ENCODE results near the gene DAND5. TPM values are rescaled to one million over a fixed set of nuclear protein-coding genes. Genes with fewer than 3 reads are reported as not detected.
A peak's percentile ranks its signal among the peaks of the same experiment; 100 is the strongest.

DAND5 gene
- total and polyA plus RNA-seq, 9 of the 15 experiments (the other 6 are each of a cell fraction or from before 2014, with no cell fraction given), result 0.22 to 0.83 (median 0.60) TPM

DNA sequence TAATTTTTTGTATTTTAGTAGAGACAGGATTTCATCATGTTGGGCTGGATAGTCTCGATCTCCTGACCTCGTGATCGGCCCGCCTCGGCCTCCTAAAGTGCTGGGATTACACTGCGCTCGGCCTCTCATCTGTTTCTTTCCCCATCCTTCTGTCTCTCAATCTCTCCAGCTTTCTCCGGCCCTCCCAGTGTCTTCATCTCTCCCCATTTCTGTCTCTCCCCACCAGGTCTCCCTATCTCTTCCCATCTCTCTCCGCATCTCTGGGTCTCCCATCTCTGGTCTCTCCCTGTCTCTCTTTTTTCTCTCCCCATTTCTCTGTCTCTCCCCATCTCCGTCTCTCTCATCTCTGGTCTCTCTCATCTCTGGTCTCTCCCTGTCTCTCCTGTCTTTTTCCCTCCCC is 13.7 kb downstream of the DAND5 start (continued):
- TF ChIP-seq, protein P1, sequence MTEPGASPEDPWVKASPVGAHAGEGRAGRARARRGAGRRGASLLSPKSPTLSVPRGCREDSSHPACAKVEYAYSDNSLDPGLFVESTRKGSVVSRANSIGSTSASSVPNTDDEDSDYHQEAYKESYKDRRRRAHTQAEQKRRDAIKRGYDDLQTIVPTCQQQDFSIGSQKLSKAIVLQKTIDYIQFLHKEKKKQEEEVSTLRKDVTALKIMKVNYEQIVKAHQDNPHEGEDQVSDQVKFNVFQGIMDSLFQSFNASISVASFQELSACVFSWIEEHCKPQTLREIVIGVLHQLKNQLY (CRISPR knock-in tag; conservative IDR thresholded peaks at IDR 0.05), result no peak

DNA sequence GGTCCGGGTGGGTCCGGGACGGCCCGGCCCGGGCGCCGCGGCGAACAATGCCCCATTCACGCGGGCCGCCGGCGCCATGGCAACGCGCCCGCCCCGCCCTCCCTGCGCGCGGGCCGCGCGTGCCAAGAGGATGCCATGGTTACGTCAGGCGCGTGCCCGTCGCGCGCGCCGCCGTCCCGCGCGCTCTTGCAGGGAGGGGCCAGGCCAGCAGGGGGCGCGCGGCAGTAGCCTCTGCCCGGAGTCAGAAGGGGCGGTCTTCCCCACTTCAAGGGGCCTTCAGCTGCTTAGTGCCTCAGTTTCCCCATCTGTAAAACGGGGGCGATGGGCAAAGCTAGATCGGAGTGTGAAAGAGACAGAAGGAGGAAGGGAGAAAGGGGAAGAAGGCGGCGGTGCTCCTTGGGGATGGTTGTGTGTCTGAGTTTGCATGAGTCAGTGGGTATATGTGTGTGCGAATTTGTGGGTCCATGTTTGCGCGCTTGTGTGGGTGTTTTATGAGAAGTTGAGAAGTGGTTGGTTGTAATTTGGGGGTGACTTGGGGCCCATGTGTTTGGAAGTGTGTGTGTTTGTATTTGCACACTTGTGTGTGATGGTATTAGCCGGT is 14.3 kb downstream of the DAND5 start:
- DNase-seq (ENCODE audit: extremely low read depth in 1 of 4, low spot score in 3 of 4) (peak; percentile 79 to 93 (median 88)), ATAC-seq (peak; percentile 68), FAIRE-seq (peak; percentile 15)
- no peaks in the 10 kb centered on the region for H3K9me1 ChIP-seq (ENCODE audit: control insufficient read depth, insufficient read depth, low read length)
- ChIA-PET CTCF (ENCODE audit: low intra/inter-chr PET ratio) (interaction anchor here (0.6 to 2.2 kb wide), 7 partner anchors 51 to 980 kb away, joined by 3 to 10 read pairs (median 4); no protein-coding TSS in a partner anchor), POLR2A (interaction anchor here (1.1 kb wide), 1 partner anchor 116 kb away, joined by 4 read pairs; no protein-coding TSS in a partner anchor)
- H4K20me1 ChIP-seq (replicated peaks; ENCODE audit: control insufficient read depth, insufficient read depth, low read length), result no peaks in the 10 kb centered on the region
- no peaks in the 10 kb centered on the region for H3K36me3 ChIP-seq (ENCODE audit: control insufficient read depth, insufficient read depth, low read length)
- no peak overlapping the region for H3K9ac ChIP-seq (ENCODE audit: insufficient read depth in 1 of 2, low read depth in 2 of 2, low read length in 2 of 2)
- peak overlapping the region; percentile 73 for H2AFZ ChIP-seq (ENCODE audit: low read depth, low read length)
- H3K4me3 ChIP-seq, result peak overlapping the region; percentile 42
- peak overlapping the region; percentile 57; the same call in 1 of the 2 replicates for H3K4me2 ChIP-seq (ENCODE audit: insufficient read depth, low read length)
- no TSS peak for BruUV-seq (replicated peaks)
- intact Hi-C loops (cut with micrococcal nuclease) (loop anchor here (1.0 kb wide), 2 partner anchors 51 to 78 kb away; no protein-coding TSS in a partner anchor), in situ Hi-C loops (cut with MboI) (no loop called here)
- no peaks in the 10 kb centered on the region for H3K9me3 ChIP-seq (replicated peaks; ENCODE audit: control insufficient read depth, insufficient read depth, low read depth, low read length)
- no peaks in the 10 kb centered on the region for H3K27me3 ChIP-seq (ENCODE audit: control insufficient read depth in 2 of 2, insufficient read depth in 2 of 2, low read length in 2 of 2)
- 30% methylated on average over 12 of the region's 51 CpGs for WGBS (ENCODE audit: insufficient coverage, low coverage, missing lambda C conversion rate)
- no peak overlapping the region for H3K27ac ChIP-seq (ENCODE audit: extremely low read depth, low read depth, low read length)
- H3K79me2 ChIP-seq (ENCODE audit: control insufficient read depth, insufficient read depth, low read length), result no peaks in the 10 kb centered on the region
- H3K4me1 ChIP-seq (replicated peaks in 1 of 2; ENCODE audit: control insufficient read depth in 2 of 2, insufficient read depth in 2 of 2, low read length in 2 of 2), result peaks cover 21 to 47% of the 10 kb centered on the region in 2 experiments; a peak in 4 of 5 replicates
- TF ChIP-seq, protein P2, sequence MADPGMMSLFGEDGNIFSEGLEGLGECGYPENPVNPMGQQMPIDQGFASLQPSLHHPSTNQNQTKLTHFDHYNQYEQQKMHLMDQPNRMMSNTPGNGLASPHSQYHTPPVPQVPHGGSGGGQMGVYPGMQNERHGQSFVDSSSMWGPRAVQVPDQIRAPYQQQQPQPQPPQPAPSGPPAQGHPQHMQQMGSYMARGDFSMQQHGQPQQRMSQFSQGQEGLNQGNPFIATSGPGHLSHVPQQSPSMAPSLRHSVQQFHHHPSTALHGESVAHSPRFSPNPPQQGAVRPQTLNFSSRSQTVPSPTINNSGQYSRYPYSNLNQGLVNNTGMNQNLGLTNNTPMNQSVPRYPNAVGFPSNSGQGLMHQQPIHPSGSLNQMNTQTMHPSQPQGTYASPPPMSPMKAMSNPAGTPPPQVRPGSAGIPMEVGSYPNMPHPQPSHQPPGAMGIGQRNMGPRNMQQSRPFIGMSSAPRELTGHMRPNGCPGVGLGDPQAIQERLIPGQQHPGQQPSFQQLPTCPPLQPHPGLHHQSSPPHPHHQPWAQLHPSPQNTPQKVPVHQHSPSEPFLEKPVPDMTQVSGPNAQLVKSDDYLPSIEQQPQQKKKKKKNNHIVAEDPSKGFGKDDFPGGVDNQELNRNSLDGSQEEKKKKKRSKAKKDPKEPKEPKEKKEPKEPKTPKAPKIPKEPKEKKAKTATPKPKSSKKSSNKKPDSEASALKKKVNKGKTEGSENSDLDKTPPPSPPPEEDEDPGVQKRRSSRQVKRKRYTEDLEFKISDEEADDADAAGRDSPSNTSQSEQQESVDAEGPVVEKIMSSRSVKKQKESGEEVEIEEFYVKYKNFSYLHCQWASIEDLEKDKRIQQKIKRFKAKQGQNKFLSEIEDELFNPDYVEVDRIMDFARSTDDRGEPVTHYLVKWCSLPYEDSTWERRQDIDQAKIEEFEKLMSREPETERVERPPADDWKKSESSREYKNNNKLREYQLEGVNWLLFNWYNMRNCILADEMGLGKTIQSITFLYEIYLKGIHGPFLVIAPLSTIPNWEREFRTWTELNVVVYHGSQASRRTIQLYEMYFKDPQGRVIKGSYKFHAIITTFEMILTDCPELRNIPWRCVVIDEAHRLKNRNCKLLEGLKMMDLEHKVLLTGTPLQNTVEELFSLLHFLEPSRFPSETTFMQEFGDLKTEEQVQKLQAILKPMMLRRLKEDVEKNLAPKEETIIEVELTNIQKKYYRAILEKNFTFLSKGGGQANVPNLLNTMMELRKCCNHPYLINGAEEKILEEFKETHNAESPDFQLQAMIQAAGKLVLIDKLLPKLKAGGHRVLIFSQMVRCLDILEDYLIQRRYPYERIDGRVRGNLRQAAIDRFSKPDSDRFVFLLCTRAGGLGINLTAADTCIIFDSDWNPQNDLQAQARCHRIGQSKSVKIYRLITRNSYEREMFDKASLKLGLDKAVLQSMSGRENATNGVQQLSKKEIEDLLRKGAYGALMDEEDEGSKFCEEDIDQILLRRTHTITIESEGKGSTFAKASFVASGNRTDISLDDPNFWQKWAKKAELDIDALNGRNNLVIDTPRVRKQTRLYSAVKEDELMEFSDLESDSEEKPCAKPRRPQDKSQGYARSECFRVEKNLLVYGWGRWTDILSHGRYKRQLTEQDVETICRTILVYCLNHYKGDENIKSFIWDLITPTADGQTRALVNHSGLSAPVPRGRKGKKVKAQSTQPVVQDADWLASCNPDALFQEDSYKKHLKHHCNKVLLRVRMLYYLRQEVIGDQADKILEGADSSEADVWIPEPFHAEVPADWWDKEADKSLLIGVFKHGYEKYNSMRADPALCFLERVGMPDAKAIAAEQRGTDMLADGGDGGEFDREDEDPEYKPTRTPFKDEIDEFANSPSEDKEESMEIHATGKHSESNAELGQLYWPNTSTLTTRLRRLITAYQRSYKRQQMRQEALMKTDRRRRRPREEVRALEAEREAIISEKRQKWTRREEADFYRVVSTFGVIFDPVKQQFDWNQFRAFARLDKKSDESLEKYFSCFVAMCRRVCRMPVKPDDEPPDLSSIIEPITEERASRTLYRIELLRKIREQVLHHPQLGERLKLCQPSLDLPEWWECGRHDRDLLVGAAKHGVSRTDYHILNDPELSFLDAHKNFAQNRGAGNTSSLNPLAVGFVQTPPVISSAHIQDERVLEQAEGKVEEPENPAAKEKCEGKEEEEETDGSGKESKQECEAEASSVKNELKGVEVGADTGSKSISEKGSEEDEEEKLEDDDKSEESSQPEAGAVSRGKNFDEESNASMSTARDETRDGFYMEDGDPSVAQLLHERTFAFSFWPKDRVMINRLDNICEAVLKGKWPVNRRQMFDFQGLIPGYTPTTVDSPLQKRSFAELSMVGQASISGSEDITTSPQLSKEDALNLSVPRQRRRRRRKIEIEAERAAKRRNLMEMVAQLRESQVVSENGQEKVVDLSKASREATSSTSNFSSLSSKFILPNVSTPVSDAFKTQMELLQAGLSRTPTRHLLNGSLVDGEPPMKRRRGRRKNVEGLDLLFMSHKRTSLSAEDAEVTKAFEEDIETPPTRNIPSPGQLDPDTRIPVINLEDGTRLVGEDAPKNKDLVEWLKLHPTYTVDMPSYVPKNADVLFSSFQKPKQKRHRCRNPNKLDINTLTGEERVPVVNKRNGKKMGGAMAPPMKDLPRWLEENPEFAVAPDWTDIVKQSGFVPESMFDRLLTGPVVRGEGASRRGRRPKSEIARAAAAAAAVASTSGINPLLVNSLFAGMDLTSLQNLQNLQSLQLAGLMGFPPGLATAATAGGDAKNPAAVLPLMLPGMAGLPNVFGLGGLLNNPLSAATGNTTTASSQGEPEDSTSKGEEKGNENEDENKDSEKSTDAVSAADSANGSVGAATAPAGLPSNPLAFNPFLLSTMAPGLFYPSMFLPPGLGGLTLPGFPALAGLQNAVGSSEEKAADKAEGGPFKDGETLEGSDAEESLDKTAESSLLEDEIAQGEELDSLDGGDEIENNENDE (IDR thresholded peaks at IDR 0.05; ENCODE audit: low read depth, low read length), result no peak
- 0 out of 2 replicates have a peak, but pooled peaks have one; percentile 29 for TF ChIP-seq GABPB1 (CRISPR knock-in tag; IDR thresholded peaks at IDR 0.05)
- no peak for TF ChIP-seq HNRNPLL (IDR thresholded peaks at IDR 0.05; ENCODE audit: low read depth, low read length, poor library complexity, severe bottlenecking)
- TF ChIP-seq, protein P3, sequence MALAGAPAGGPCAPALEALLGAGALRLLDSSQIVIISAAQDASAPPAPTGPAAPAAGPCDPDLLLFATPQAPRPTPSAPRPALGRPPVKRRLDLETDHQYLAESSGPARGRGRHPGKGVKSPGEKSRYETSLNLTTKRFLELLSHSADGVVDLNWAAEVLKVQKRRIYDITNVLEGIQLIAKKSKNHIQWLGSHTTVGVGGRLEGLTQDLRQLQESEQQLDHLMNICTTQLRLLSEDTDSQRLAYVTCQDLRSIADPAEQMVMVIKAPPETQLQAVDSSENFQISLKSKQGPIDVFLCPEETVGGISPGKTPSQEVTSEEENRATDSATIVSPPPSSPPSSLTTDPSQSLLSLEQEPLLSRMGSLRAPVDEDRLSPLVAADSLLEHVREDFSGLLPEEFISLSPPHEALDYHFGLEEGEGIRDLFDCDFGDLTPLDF (CRISPR knock-in tag; IDR thresholded peaks at IDR 0.05), result peak; percentile 64; the same call in 1 of the 2 replicates

Data from K562 (cell line).